Measurements from ENCODE around the gene C9orf85.
"Not testable (repeated sequence)": the region's sequence is repeated elsewhere in the genome, so short reads cannot be mapped to it uniquely, and the experiment has no call there.

C9orf85 gene

DNA sequence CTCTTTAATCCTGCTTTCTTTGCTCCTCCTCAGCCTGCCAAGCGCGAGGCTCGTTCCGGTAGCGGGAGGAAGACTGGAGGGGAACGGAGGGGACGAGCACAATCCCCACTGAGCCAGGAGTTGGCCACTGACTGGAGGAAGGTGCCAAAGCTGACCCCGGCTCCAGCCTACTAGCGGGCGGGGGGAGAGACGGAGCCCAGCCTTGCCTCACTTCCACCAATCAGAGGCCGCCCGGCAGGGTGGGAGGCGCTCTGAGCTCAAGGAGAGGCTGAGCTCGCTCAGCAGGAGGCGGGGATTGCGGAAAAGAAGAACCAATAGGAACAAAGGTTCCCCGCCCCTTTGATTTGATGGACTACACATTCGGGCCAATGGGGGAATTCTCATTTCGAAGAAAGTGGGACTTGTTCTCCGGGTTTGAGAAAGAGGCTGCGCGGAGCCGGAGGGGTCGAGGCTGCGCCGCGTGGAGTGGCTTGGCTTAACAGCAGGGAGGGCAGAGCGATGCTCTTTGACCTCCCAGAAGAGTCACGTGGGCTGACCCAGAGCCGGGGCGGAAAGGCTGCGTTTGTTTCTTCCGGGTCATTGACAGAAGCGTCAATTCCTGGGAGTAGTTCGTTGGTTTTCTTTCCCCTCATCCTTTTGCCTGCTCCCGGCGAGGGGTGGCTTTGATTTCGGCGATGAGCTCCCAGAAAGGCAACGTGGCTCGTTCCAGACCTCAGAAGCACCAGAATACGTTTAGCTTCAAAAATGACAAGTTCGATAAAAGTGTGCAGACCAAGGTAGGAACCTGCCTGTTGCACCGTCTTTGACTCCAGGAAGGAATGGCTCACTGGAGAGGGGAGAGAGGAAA is at the start of gene C9orf85, which contains the start of gene ABHD17B:
TSS of gene C9orf85 (plus strand) at position 579 of the 847 bp plus-strand sequence. CDS start at position 675, 96 bp downstream.
TSS of gene ABHD17B (minus strand) at position 133 of the 847 bp plus-strand sequence. CDS start 36,113 bp downstream, outside the sequence.
- peak; percentile 95 for DNase-seq

DNA sequence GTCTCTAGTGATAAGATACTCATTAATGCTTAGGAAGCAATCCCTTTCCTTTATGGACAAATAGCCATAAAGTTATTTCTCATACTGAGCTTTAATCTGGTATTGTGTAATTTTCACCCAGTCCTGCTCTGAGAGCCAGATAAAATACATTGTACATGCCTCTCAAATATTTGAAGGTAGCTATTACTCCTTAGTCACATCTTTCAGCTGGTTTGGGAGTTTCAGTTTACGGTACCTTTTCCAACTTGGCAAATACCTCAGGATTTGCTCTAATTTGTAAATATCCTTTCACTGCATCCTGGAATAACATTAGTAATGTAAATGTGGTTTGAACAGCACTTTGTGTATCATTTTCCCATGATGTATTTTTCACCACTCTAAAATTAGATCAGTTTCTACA is 47.8 kb upstream of the C9orf85 start:
- no peak for DNase-seq

GRCh38 chr9:71875345-71875744 is 36.1 kb upstream of the C9orf85 start:
- DNase-seq = no peak

DNA sequence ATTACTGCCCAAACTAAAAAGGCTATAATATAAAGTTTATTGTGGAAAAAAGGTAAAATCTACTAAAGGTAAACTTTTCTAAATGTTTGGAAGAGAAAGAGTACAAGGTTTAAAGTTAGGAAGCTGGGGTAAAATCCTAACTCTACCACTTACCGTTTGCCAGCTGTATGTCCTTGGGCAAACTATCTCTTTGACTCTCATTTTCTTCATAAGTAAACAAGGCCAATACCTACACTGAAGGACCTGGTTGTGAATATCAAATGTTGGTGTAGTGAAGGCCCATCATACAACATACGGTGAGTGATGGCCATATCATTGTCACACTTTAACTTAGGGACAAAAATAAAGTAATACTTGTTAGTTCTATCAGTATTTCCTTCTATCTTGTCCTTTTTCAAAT is 35.3 kb upstream of the C9orf85 start:
- DNase-seq = no peak

DNA sequence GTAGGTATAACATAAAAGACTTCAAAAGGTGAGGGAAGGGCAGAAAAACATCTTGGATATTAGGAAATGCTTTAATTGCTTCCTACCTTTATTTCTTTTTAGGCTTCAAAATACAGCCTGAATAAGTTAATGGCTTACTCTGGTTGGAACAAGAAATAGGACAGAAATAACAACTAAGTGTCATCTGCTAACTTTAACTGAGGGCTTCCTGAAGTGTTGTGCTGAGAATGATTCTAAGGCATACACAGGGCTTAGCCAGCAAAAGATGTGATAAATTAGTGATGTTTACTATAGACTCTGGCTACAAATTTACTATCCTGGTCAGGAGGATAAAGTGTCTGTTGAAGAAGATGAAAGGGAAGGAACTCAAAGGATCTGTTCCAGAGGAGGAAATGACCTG is 34.6 kb upstream of the C9orf85 start:
- no peak for DNase-seq

DNA sequence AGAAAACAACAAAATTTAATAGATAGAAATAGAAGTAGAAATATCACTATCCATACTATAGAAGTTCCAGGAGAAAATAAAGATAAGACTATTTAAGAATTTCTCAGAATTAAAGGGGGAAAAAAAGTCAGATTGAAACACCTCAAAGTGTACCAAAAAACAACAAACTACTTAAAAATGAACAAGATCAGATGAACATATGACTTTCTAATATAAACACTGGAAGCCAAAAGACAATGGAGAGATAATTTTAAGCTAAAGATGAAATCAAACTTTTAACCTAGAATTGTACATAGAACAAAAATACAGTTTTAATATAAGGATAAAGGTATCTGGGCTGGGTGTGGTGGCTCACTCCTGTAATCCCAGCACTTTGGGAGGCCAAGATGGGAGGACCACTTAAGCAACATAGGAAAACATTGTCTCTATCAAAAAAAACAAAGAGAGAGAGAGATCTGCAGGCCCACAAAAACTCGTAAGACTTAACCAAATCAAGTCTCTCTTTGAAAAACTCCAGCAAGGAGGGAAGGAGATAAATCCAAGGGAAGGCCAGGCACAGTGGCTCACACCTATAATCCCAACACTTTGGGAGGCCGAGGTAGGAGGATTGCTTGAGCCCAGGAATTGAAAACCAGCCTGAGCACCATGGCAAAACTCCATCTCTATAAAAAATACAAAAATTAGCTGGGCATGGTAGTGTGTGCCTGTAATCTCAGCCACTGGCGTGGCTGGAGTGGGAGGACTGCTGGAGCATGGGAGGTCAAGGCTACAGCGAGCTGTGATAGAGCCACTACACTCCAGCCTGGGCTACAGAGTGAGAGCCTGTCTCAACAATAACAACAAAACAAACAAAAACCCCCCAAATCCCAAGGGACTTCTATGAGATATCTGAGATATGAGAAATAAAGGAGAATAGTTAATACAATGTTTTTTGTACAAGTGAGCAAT is 32.8 kb upstream of the C9orf85 start:
- no peak for DNase-seq

DNA sequence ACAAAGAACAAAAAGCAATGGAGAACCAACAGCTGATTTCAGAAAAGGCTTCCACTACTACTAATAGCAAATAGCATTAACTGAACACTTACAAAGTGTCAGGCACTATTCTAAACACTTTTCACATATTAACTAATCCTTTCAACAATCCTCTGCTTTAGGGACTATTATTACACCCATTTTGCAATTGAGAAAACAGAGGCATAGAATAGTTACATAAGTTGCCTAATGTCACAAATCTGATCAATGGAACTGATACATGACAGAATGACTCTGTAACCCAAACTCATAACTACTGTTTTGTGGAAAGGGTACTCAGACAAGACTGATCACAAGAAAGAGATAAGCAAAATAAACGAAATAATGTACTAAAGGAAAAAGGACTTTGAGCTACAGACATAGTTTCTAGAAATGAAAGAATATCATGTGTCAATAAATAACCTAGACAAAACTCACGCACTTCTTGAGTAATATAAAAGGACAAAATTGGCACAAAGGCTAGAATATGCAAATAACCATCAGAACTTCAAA is 31.7 kb upstream of the C9orf85 start:
- DNase-seq = no peak

GRCh38 chr9:71884005-71884404 is 27.4 kb upstream of the C9orf85 start:
- DNase-seq = no peak

DNA sequence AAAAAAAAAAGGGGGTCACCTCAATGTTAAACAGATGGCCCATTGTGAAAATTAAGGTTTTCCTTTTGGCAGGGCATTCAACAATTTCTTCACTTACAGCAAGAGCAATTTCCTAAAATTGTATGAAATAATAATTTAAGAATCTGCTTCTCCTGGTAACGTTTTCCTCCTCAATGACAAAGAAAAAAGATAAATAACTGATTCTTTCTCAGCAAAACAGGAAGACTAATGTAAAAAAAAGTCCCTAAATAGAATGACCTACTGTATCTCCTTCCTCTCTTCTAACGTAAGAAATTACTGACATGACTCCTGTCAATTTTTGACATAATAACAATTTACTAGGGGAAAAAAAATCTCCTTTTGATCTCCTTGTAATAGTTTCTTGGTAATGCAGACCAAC is 26.0 kb upstream of the C9orf85 start:
- DNase-seq = no peak

DNA sequence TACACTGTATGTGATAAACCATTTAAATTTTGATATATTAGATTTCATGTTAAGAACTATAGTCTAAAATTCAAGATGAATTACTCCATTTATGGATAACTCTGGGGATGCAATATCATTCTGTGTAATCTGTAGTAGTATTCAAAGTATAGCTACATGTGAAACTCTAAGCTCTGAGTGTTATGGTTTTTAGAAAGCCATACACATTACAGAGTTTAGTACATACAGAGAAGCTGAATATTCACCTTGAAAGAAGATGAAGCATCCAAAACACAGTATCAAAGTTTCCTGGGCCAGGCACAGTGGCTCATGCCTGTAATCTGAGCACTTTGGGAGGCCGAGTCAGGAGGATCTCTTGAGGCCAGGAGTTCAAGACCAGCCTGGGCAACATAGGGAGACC is 25.4 kb upstream of the C9orf85 start:
- no peak for DNase-seq

DNA sequence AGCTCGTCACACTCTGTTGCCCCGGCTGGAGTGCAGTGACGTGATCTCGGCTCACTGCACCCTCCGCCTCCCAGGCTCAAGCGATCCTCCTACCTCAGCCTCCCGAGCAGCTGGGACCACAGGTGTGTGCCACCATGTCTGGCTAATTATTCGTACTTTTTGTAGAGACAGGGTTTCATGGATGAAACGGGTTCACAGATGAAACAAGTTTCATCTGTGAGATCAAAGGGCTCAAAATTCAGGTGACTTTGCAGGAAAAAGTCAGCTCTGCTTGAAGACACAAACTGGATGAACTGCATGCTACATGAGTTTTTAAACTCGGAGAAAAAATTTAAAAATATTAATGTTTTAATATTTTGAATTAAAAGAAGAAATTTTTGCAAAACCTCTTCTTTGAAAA is 24.9 kb upstream of the C9orf85 start:
- no peak for DNase-seq

GRCh38 chr9:71887362-71887761 is 24.1 kb upstream of the C9orf85 start:
- no peak for DNase-seq

DNA sequence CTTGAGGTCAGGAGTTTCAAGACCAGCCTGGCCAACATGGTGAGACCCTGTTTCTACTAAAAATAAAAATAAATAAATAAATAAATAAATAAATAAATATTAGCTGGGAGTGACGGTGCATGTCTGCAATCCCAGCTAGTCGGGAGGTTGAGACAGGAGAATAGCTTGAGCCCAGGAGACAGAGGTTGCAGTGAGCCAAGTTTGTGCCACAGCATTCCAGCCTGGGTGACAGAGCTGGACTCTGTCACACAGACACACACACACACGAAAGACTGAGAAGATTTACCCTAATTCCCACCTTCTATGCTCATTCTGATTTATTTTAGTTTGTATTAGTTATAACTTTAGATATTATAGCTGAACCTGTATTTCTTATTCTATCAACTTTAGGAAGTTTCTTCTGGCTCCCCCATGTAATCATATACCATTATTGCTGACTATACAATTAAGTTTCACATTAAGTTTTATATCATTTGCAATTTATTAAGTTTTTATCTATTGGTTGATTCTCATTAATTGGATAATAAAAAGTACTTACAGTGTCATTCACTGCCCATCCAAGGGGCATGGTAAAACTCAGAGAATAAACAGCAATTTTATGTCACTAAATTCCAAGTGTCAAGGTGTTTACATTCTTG is 21.3 kb upstream of the C9orf85 start:
- DNase-seq = no peak

GRCh38 chr9:71891557-71892189 is 19.8 kb upstream of the C9orf85 start:
- no peak for DNase-seq

DNA sequence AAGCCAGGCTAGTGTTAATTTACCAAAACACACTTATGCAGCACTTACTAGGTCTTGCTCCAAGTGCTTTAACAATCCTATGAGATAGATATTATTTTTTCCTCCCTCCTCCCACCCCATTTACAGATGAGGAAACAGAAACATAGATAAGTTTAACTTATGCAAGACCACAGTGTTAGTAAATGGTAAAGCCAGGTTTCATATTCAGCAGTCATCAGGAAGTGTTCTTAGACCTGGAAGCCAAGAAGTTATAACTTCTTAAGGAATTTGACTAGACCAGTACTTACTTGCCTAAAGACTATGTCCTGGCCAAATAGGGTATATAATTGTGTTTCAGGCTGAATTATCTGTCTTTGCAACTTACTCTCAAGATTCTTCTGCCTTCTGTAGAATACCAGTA is 16.3 kb upstream of the C9orf85 start:
- no peak for DNase-seq

GRCh38 chr9:71895955-71896354 is 15.5 kb upstream of the C9orf85 start:
- DNase-seq = no peak

- no peak for DNase-seq
Observed at GRCh38 chr9:71896761-71897160, 14.7 kb upstream of the C9orf85 start.

- no peak for DNase-seq
Observed at GRCh38 chr9:71897577-71897976, 13.9 kb upstream of the C9orf85 start.

DNA sequence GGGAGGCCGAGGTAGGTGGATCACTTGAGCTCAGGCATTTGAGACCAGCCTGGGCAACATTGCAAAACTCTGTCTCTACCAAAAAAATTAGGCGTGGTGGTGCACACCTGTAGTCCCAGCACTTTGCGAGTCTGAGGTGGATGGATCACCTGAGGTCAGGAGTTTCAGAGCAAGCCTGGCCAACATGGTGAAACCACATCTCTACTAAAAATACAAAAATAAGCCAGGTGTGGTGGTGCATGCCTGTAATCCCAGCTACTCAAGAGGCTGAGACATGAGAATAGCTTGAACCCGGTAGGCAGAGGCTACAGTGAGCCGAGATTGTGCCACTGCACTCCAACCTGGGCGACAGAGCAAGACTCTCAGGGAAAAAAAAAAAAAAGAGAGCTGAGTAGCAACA is 12.7 kb upstream of the C9orf85 start:
- not testable (repeated sequence) for DNase-seq

GRCh38 chr9:71901695-71902597 is 9.5 kb upstream of the C9orf85 start:
- no peak for DNase-seq

DNA sequence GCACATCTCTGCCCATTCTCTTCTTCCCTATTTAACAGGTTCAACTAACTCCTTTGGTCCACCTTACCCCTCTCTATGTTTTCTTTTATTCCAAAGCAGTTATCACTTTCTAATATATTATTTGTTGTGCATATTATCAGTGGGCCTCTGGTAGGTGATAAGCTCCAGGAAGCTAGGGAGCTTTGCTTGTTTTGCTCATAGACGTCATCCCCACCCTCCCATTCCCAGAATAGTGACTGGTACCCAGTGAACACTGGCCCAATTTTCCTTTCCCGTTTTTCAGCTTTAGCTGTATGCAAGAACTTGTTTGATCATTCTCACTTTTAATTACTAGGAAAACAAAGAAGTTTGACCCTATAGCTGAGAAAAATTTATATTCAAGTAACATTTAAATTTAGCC is 7.4 kb upstream of the C9orf85 start:
- DNase-seq = no peak

All from activated CD8-positive, alpha-beta memory T cell treated with anti-CD3 and anti-CD28 coated beads, Interleukin-2, amount 50 U/mL, for 4 hours (primary cell).